ENCODE measurements around the gene FAM20C. TPM values are rescaled to one million over a fixed set of nuclear protein-coding genes. Genes with fewer than 3 reads are reported as not detected.

FAM20C gene
- total RNA-seq, 1 donor from 2014 or later = 21.9 TPM

GRCh38 chr7:189719-190118 is 2.7 kb upstream of the FAM20C start:
- Mint-ChIP-seq H3K4me1 (peaks cover 24% of the 10 kb centered on the region), H3K36me3 (ENCODE audit: low read depth) (no peaks in the 10 kb centered on the region), H3K27me3 (ENCODE audit: low read depth) (peaks cover 35% of the 10 kb centered on the region), H3K9me3 (no peaks in the 10 kb centered on the region), H3K27ac (ENCODE audit: unreplicated experiment) (no peak overlapping the region), H3K4me3 (peak overlapping the region; percentile 71)
- no peak for DNase-seq (ENCODE audit: low read depth, low spot score)
- TF ChIP-seq, protein P1, sequence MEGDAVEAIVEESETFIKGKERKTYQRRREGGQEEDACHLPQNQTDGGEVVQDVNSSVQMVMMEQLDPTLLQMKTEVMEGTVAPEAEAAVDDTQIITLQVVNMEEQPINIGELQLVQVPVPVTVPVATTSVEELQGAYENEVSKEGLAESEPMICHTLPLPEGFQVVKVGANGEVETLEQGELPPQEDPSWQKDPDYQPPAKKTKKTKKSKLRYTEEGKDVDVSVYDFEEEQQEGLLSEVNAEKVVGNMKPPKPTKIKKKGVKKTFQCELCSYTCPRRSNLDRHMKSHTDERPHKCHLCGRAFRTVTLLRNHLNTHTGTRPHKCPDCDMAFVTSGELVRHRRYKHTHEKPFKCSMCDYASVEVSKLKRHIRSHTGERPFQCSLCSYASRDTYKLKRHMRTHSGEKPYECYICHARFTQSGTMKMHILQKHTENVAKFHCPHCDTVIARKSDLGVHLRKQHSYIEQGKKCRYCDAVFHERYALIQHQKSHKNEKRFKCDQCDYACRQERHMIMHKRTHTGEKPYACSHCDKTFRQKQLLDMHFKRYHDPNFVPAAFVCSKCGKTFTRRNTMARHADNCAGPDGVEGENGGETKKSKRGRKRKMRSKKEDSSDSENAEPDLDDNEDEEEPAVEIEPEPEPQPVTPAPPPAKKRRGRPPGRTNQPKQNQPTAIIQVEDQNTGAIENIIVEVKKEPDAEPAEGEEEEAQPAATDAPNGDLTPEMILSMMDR (conservative IDR thresholded peaks at IDR 0.05) = no peak

DNA sequence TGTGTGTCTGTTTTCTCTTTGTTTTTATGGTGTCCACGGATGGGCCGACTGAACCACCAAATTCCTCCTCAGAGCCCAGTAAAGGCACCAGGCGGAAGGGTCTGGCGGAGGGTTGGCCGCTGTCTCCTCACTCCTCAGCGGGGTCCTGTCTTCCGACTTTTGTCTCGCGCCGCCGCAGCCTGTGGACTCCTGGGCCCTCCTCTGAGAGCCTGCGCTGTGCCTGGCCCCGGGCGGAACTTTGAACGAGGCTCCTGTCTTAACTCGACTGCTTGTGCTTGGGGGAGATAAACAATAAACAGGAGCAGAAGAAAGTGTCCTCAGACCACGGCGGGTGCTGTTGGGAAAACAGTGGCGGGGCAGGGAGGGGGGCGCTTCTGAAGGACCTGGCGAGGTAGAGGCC is 2.2 kb upstream of the FAM20C start:
- H3K27me3 Mint-ChIP-seq (ENCODE audit: low read depth) = peaks cover 35% of the 10 kb centered on the region
- peak overlapping the region; percentile 71 for H3K4me3 Mint-ChIP-seq
- no peak for DNase-seq (ENCODE audit: low read depth, low spot score)
- H3K27ac Mint-ChIP-seq (ENCODE audit: unreplicated experiment) = no peak overlapping the region
- peaks cover 29% of the 10 kb centered on the region for H3K4me1 Mint-ChIP-seq
- no peaks in the 10 kb centered on the region for H3K9me3 Mint-ChIP-seq
- TF ChIP-seq, protein P1 (conservative IDR thresholded peaks at IDR 0.05) = no peak
- no peaks in the 10 kb centered on the region for H3K36me3 Mint-ChIP-seq (ENCODE audit: low read depth)

DNA sequence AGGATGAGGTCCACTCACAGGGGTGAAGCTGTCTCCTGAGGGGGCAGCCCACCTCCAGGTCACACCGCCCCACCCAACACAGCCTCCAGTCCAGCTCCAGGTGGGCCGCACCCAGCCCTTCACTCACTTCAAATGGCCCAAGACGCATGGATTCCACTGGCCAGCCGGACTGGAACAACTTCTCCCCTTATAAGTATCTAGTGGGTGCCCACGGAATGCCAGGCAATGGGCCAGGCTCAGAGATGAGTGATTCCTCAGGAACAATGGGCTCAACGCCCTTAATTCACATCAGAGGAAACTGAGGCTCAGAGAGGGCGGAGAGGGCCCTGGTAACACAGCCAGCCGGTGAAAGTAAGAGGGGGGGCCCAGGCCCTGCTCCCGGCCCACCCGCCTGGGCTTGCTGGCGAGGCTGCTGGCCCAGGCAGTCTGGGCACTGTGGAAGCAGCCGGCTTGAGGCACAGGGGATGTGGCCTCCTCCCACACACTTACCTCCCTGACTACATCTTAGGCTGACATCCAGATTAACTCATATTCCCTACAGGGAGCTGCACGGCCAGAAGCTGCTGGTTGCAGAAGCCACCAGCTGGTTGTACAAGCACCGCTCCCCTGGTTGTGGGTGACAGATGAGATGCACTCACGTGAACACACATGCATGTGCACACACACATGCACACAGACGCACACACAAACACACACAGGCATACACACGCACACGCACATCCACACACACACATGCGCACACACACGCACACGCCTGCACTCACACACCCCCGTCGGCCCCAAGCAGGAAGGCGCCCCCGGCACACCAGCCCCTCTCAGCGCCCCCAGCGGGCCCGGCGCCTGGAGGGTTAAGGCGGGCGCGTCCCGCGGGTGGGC is 1.0 kb upstream of the FAM20C start:
- Mint-ChIP-seq H3K4me1 (peaks cover 38% of the 10 kb centered on the region), H3K27me3 (ENCODE audit: low read depth) (peaks cover 38% of the 10 kb centered on the region), H3K27ac (ENCODE audit: unreplicated experiment) (no peak overlapping the region), H3K9me3 (no peaks in the 10 kb centered on the region), H3K4me3 (peak overlapping the region; percentile 89), H3K36me3 (ENCODE audit: low read depth) (peaks cover 9% of the 10 kb centered on the region)
- no peak for DNase-seq (ENCODE audit: low read depth, low spot score)
- TF ChIP-seq, protein P1 (conservative IDR thresholded peaks at IDR 0.05) = no peak

- Mint-ChIP-seq H3K4me1 (peaks cover 38% of the 10 kb centered on the region), H3K4me3 (no peak overlapping the region), H3K27me3 (ENCODE audit: low read depth) (peaks cover 35% of the 10 kb centered on the region)
Observed at GRCh38 chr7:192701-193480, 520 bp downstream of the FAM20C start.

More at GRCh38 chr7:192701-193480, 520 bp downstream of the FAM20C start:
- TF ChIP-seq, protein P1 (conservative IDR thresholded peaks at IDR 0.05) = no peak
- Mint-ChIP-seq H3K9me3 (no peaks in the 10 kb centered on the region), H3K36me3 (ENCODE audit: low read depth) (peaks cover 9% of the 10 kb centered on the region), H3K27ac (ENCODE audit: unreplicated experiment) (no peak overlapping the region)
- no peak for DNase-seq (ENCODE audit: low read depth, low spot score)
